Astrocyte (in vitro differentiated cells and primary cell): Measurements from ENCODE around the gene DNAJB9. TPM values are rescaled to one million over a fixed set of nuclear protein-coding genes. Genes with fewer than 3 reads are reported as not detected.
"Not testable (repeated sequence)": the region's sequence is repeated elsewhere in the genome, so short reads cannot be mapped to it uniquely, and the experiment has no call there.

Experiments
- DNase-seq: peaks from one replicate; pipeline ENCODE4 v3.0.0-alpha.2; 2010; ENCODE audit warnings: low read depth
- FAIRE-seq: peaks from 2 replicates; lab custom pipeline; 2011; peaks lifted over from hg19 to GRCh38; lab: Jason Lieb, UNC
- H2AFZ ChIP-seq: 2 replicates; pipeline ENCODE4 v1.6.0; 2012; ENCODE audit warnings: low read depth, low read length, inconsistent platforms
- H3K27ac ChIP-seq: 2 replicates; pipeline ENCODE4 v1.5.1; 2011; ENCODE audit warnings: low read depth, low read length, inconsistent platforms
- H3K27me3 ChIP-seq: 2 replicates; pipeline ENCODE4 v1.6.0; 2011; ENCODE audit warnings: low read length, inconsistent platforms; ENCODE audit not compliant: insufficient read depth
- H3K36me3 ChIP-seq: 2 replicates; pipeline ENCODE4 v1.5.1; 2011; ENCODE audit warnings: low read length, inconsistent platforms; ENCODE audit not compliant: insufficient read depth
- H3K4me1 ChIP-seq: 2 replicates; pipeline ENCODE4 v1.5.1; 2011; ENCODE audit warnings: low read length, inconsistent platforms; ENCODE audit not compliant: insufficient read depth
- H3K4me2 ChIP-seq: 2 replicates; pipeline ENCODE4 v1.6.0; 2012; ENCODE audit warnings: low read length, inconsistent platforms
- H3K4me3 ChIP-seq: 2 replicates; pipeline ENCODE4 v1.5.1; 2011; ENCODE audit warnings: low read depth, mild to moderate bottlenecking, low read length, inconsistent platforms; ENCODE audit not compliant: insufficient read depth
- H3K79me2 ChIP-seq: 2 replicates; pipeline ENCODE4 v1.6.0; 2012; ENCODE audit warnings: mild to moderate bottlenecking, low read length, inconsistent platforms; ENCODE audit not compliant: insufficient read depth
- H3K9ac ChIP-seq: 2 replicates; pipeline ENCODE4 v1.6.0; 2012; ENCODE audit warnings: mild to moderate bottlenecking, low read length, inconsistent platforms
- H3K9me3 ChIP-seq: 2 replicates; pipeline ENCODE4 v1.5.1; 2012; ENCODE audit warnings: low read depth, mild to moderate bottlenecking, low read length, inconsistent platforms; ENCODE audit not compliant: insufficient read depth
- H4K20me1 ChIP-seq: 2 replicates; pipeline ENCODE4 v1.6.0; 2012; ENCODE audit warnings: low read length, inconsistent platforms; ENCODE audit not compliant: insufficient read depth
- H3K27ac Mint-ChIP-seq: one replicate; pipeline ENCODE4 v1.8.0; 2021; ENCODE audit warnings: mild to moderate bottlenecking, mixed read lengths; ENCODE audit not compliant: unreplicated experiment
- H3K27me3 Mint-ChIP-seq: one replicate; pipeline ENCODE4 v1.8.0; 2021; ENCODE audit warnings: low read depth, mixed read lengths; ENCODE audit not compliant: unreplicated experiment
- H3K36me3 Mint-ChIP-seq: one replicate; pipeline ENCODE4 v1.8.0; 2021; ENCODE audit warnings: low read depth, mixed read lengths; ENCODE audit not compliant: unreplicated experiment
- H3K4me1 Mint-ChIP-seq: one replicate; pipeline ENCODE4 v1.8.0; 2021; ENCODE audit warnings: low read depth, mixed read lengths; ENCODE audit not compliant: unreplicated experiment
- H3K4me3 Mint-ChIP-seq: one replicate; pipeline ENCODE4 v1.8.0; 2021; ENCODE audit warnings: mild to moderate bottlenecking, moderate library complexity, mixed read lengths; ENCODE audit not compliant: unreplicated experiment
- H3K9me3 Mint-ChIP-seq: one replicate; pipeline ENCODE4 v1.8.0; 2021; ENCODE audit warnings: mild to moderate bottlenecking, mixed read lengths; ENCODE audit not compliant: unreplicated experiment
- EZH2 ChIP-seq: IDR thresholded peaks from 2 replicates; pipeline ENCODE4 v1.6.1; 2012; ENCODE audit warnings: mild to moderate bottlenecking, low read length, inconsistent platforms; ENCODE audit not compliant: insufficient read depth
- total RNA-seq: library from RNA; stranded (reverse); gene quantifications from 2 replicates; pipeline ENCODE4 v1.2.1, GENCODE V29; 2021
- TF ChIP-seq, protein P1 (sequence below): IDR thresholded peaks from 2 replicates; pipeline ENCODE4 v1.5.1; 2011; ENCODE audit warnings: low read depth, mild to moderate bottlenecking, inconsistent platforms, low read length, moderate library complexity; ENCODE audit not compliant: insufficient read depth

The DNAJB9 gene
- total RNA-seq, 1 donor from 2014 or later: 25.2 TPM

GRCh38 chr7:108556665-108557064 lies 13.0 kb upstream of the DNAJB9 start:
- H3K27me3 ChIP-seq, H3K9me3 ChIP-seq, H3K27ac Mint-ChIP-seq, H3K4me3 Mint-ChIP-seq, H3K4me1 ChIP-seq, H3K79me2 ChIP-seq, H3K4me1 Mint-ChIP-seq, FAIRE-seq, H3K27ac ChIP-seq, H4K20me1 ChIP-seq, H3K36me3 ChIP-seq, H3K27me3 Mint-ChIP-seq, H3K9ac ChIP-seq, DNase-seq, H3K4me2 ChIP-seq, H2AFZ ChIP-seq, H3K4me3 ChIP-seq: not testable (repeated sequence)
- H3K36me3 Mint-ChIP-seq: peaks cover 17% of the 10 kb centered on the region
- peaks cover 14% of the 10 kb centered on the region for H3K9me3 Mint-ChIP-seq

DNA sequence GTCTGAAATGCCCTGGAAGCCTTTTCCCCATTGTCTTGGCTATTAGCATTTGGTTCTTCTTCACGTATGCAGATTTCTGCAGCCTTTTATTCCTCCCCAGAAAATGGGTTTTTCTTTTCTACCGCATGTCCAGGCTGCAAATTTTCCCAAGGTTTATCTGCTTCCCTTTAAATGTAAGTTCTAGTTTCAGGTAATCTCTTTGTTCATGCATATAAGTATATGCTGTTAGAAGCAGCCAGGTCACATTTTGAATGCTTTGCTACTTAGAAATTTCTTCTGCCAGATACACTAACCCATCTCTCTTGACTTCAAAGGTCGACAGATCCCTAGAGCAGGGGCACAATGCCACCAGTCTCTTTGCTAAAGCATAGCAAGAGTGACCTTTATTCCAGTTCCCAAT lies 12.5 kb upstream of the DNAJB9 start:
- H3K4me1 Mint-ChIP-seq: peaks cover 10% of the 10 kb centered on the region
- Histone ChIP-seq H3K4me2 (no peak overlapping the region), H4K20me1 (no peaks in the 10 kb centered on the region), H3K4me1 (no peaks in the 10 kb centered on the region), H2AFZ (no peak overlapping the region), H3K27me3 (no peaks in the 10 kb centered on the region), H3K9me3 (peaks cover 3% of the 10 kb centered on the region), H3K27ac (no peak overlapping the region), H3K79me2 (no peaks in the 10 kb centered on the region), H3K9ac (no peak overlapping the region), H3K4me3 (no peak overlapping the region), H3K36me3 (no peaks in the 10 kb centered on the region)
- DNase-seq (no peak), FAIRE-seq (no peak)
- H3K36me3 Mint-ChIP-seq: peaks cover 17% of the 10 kb centered on the region
- no peaks in the 10 kb centered on the region for H3K27me3 Mint-ChIP-seq
- no peak overlapping the region for H3K27ac Mint-ChIP-seq
- no peak overlapping the region for H3K4me3 Mint-ChIP-seq
- H3K9me3 Mint-ChIP-seq: peaks cover 14% of the 10 kb centered on the region
- TF ChIP-seq, protein P1, sequence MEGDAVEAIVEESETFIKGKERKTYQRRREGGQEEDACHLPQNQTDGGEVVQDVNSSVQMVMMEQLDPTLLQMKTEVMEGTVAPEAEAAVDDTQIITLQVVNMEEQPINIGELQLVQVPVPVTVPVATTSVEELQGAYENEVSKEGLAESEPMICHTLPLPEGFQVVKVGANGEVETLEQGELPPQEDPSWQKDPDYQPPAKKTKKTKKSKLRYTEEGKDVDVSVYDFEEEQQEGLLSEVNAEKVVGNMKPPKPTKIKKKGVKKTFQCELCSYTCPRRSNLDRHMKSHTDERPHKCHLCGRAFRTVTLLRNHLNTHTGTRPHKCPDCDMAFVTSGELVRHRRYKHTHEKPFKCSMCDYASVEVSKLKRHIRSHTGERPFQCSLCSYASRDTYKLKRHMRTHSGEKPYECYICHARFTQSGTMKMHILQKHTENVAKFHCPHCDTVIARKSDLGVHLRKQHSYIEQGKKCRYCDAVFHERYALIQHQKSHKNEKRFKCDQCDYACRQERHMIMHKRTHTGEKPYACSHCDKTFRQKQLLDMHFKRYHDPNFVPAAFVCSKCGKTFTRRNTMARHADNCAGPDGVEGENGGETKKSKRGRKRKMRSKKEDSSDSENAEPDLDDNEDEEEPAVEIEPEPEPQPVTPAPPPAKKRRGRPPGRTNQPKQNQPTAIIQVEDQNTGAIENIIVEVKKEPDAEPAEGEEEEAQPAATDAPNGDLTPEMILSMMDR: no peak
- TF ChIP-seq EZH2: no peak

GRCh38 chr7:108557617-108558016 lies 12.1 kb upstream of the DNAJB9 start:
- peaks cover 3% of the 10 kb centered on the region for H3K9me3 ChIP-seq
- H3K4me3 ChIP-seq: no peak overlapping the region
- FAIRE-seq: no peak
- Mint-ChIP-seq H3K36me3 (peaks cover 17% of the 10 kb centered on the region), H3K9me3 (peaks cover 14% of the 10 kb centered on the region), H3K4me3 (no peak overlapping the region), H3K4me1 (peaks cover 10% of the 10 kb centered on the region), H3K27me3 (no peaks in the 10 kb centered on the region), H3K27ac (no peak overlapping the region)
- H3K4me2 ChIP-seq: no peak overlapping the region
- TF ChIP-seq EZH2: no peak
- TF ChIP-seq, protein P1: no peak
- H3K4me1 ChIP-seq: no peaks in the 10 kb centered on the region
- no peak for DNase-seq
- no peaks in the 10 kb centered on the region for H3K36me3 ChIP-seq
- H4K20me1 ChIP-seq: no peaks in the 10 kb centered on the region
- no peak overlapping the region for H3K27ac ChIP-seq
- H3K9ac ChIP-seq: no peak overlapping the region
- no peaks in the 10 kb centered on the region for H3K79me2 ChIP-seq
- H2AFZ ChIP-seq: no peak overlapping the region
- H3K27me3 ChIP-seq: no peaks in the 10 kb centered on the region
